ENCODE measurements around the gene AFAP1L1. TPM values are rescaled to one million over a fixed set of nuclear protein-coding genes. Genes with fewer than 3 reads are reported as not detected.

AFAP1L1 gene
- total RNA-seq, 4 donors from 2014 or later: 4.8 to 11.6 (median 7.3) TPM

DNA sequence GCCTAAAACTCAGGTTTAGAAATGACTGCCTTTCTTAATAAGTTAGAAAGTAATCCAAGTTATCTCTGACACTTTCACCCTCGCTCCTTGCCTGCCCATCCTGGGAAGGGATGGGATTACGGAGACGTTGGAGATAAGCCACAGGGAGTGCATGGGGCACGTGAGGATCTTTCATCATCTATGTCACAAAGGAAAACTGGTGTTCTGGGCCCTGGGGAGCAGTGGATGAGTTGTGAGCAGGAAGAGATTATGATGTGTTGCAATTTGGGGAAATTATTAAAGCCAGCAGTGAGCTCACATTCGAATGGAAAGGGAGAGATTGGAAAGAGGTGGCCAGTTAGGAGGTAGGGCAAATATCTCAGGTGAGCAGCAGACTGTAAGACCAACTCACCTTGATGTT, 12.8 kb downstream of the AFAP1L1 start:
- Histone ChIP-seq H3K36me3 (no peaks in the 10 kb centered on the region), H3K4me3 (no peak overlapping the region), H3K9me3 (no peaks in the 10 kb centered on the region), H3K27me3 (no peaks in the 10 kb centered on the region), H3K4me1 (peaks cover 38% of the 10 kb centered on the region), H3K27ac (peak overlapping the region; percentile 72)
- 40% methylated on average over 5 of the region's 5 CpGs for WGBS
- DNase-seq (ENCODE audit: low spot score in 2 of 2): peak in 1 of 2 donors; percentile 82
- no peak for TF ChIP-seq POLR2A (IDR thresholded peaks at IDR 0.05)
- TF ChIP-seq EP300 (IDR thresholded peaks at IDR 0.05): no peak
- TF ChIP-seq POLR2AphosphoS5 (IDR thresholded peaks at IDR 0.05): peak in 2 of 3 donors; percentile 69 to 72
- TF ChIP-seq, protein P1, sequence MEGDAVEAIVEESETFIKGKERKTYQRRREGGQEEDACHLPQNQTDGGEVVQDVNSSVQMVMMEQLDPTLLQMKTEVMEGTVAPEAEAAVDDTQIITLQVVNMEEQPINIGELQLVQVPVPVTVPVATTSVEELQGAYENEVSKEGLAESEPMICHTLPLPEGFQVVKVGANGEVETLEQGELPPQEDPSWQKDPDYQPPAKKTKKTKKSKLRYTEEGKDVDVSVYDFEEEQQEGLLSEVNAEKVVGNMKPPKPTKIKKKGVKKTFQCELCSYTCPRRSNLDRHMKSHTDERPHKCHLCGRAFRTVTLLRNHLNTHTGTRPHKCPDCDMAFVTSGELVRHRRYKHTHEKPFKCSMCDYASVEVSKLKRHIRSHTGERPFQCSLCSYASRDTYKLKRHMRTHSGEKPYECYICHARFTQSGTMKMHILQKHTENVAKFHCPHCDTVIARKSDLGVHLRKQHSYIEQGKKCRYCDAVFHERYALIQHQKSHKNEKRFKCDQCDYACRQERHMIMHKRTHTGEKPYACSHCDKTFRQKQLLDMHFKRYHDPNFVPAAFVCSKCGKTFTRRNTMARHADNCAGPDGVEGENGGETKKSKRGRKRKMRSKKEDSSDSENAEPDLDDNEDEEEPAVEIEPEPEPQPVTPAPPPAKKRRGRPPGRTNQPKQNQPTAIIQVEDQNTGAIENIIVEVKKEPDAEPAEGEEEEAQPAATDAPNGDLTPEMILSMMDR (IDR thresholded peaks at IDR 0.05): no peak

GRCh38 chr5:149285153-149285552, 13.5 kb downstream of the AFAP1L1 start:
- Histone ChIP-seq H3K9me3 (no peaks in the 10 kb centered on the region), H3K27ac (peak overlapping the region; percentile 72), H3K36me3 (no peaks in the 10 kb centered on the region), H3K27me3 (no peaks in the 10 kb centered on the region), H3K4me1 (peaks cover 32% of the 10 kb centered on the region), H3K4me3 (no peak overlapping the region)
- 50% methylated on average over 1 of the region's 1 CpG for WGBS
- no peak for DNase-seq (ENCODE audit: low spot score in 2 of 2)
- no peak for TF ChIP-seq POLR2A (IDR thresholded peaks at IDR 0.05)
- TF ChIP-seq, protein P1 (IDR thresholded peaks at IDR 0.05): no peak
- no peak for TF ChIP-seq POLR2AphosphoS5 (IDR thresholded peaks at IDR 0.05)

DNA sequence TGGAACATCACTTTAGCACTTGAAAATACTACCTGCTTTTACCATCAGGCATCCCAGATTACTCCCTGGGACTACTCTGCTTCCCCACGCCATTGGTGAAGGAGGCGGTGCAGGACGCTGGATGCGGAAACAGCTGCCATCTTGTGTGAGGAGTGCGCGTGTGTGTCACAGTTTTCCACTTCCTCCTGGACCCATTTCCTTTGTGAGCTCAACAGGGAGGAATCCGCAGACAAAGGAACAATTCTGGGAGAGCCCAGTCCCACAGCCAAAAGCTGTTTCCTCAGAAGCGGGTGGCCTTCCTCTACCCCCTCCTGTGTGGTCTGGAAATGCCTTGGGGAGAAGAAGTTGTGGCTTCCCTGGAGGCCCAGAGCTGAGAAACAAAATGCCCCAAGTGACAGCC, 16.8 kb downstream of the AFAP1L1 start:
- DNase-seq (ENCODE audit: low spot score in 2 of 2): no peak
- TF ChIP-seq EP300 (IDR thresholded peaks at IDR 0.05) (no peak), POLR2AphosphoS5 (IDR thresholded peaks at IDR 0.05) (peak in 1 of 3 donors; percentile 11), POLR2A (IDR thresholded peaks at IDR 0.05) (no peak)
- TF ChIP-seq, protein P1 (IDR thresholded peaks at IDR 0.05): no peak
- H3K9me3 ChIP-seq: no peaks in the 10 kb centered on the region
- WGBS: 87% methylated on average over 5 of the region's 8 CpGs
- H3K36me3 ChIP-seq: no peaks in the 10 kb centered on the region
- H3K27ac ChIP-seq: peak overlapping the region; percentile 44
- H3K4me1 ChIP-seq: peaks cover 26% of the 10 kb centered on the region
- no peak overlapping the region for H3K4me3 ChIP-seq
- H3K27me3 ChIP-seq: no peaks in the 10 kb centered on the region

DNA sequence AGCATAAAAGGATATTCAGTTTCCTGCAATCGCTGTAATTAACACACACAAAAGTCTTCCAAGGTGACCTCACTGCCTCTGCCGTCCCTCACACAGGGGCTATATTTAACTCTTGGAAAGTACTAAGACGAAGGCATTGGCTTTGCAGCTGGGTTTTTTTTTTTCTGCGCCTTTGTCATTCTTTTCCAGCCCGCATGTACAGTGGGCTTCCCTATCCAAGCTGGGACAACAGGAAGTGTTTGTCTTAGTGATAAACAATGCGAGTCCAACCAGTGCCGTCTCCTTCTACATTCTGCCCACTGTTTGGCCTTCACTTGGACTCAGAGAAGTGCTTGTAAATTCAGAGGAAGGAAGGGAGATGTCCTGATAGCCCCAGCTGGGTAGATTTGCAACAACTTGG, 17.6 kb downstream of the AFAP1L1 start:
- no peaks in the 10 kb centered on the region for H3K27me3 ChIP-seq
- no peaks in the 10 kb centered on the region for H3K9me3 ChIP-seq
- peaks cover 18% of the 10 kb centered on the region for H3K4me1 ChIP-seq
- H3K27ac ChIP-seq: no peak overlapping the region
- no peak for DNase-seq (ENCODE audit: low spot score in 2 of 2)
- H3K4me3 ChIP-seq: no peak overlapping the region
- 50% methylated on average over 6 of the region's 7 CpGs for WGBS
- TF ChIP-seq, protein P1 (IDR thresholded peaks at IDR 0.05): no peak
- TF ChIP-seq POLR2A (IDR thresholded peaks at IDR 0.05) (no peak), POLR2AphosphoS5 (IDR thresholded peaks at IDR 0.05) (no peak), EP300 (IDR thresholded peaks at IDR 0.05) (no peak)
- H3K36me3 ChIP-seq: no peaks in the 10 kb centered on the region

DNA sequence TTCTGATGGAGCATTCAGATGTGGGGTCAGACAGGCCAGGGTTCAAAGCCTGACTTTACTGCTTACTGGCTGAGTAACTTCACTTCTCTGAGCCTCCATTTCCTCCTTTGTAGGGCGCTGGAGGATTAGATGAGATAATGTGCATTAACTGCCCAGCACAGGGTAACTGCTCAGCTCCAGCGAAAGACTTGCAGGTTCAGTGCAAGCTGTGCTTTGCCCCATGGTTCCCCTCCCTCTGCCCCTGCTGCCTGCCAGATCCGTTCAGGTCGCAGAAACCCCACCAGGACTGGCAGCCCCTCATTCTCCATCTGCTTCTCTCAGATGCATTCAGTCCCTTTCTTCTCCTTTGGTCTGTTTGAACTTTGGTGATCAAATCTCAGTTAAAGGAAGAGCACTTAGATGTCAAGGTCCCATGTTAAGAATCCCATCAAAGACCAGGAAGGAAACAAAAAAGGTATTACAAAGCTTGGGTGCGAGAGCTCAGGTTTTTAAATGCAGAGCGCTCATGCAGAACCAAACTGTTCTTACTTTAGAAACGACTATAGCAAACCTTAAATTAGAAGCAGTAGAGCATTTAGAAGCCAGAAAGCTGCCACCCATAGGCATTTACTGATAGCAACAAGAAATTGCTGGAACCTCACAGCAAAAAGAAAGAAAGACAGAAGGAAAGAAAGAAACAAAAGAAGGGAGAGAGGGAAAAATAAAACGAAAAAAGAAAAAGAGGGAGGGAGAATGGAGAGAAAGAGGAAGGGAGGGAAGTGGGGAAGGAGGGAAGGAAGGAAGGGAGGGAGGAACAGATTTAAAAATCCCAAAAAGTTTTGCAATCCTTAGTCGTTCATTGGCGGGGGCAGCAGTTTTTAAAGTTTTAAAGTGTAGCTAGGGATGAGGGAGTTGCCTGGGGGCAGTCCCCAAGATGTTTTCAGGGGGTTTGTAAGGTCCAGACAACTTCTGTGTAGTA, 23.5 kb downstream of the AFAP1L1 start:
- Histone ChIP-seq H3K27ac (no peak overlapping the region), H3K36me3 (peaks cover 4% of the 10 kb centered on the region), H3K4me1 (peaks cover 6% of the 10 kb centered on the region), H3K9me3 (no peaks in the 10 kb centered on the region), H3K4me3 (no peak overlapping the region), H3K27me3 (no peaks in the 10 kb centered on the region)
- 61% methylated on average over 9 of the region's 10 CpGs for WGBS
- DNase-seq (ENCODE audit: low spot score in 2 of 2): no peak
- no peak for TF ChIP-seq POLR2AphosphoS5 (IDR thresholded peaks at IDR 0.05)
- no peak for TF ChIP-seq EP300 (IDR thresholded peaks at IDR 0.05)
- TF ChIP-seq, protein P1 (IDR thresholded peaks at IDR 0.05): no peak
- TF ChIP-seq POLR2A (IDR thresholded peaks at IDR 0.05): no peak
